LNCaP clone FGC (cell line): ENCODE results near the gene GABPA.

Source experiments
- DNase-seq: peaks from one replicate; pipeline ENCODE4 v3.0.0-alpha.2; 2011; ENCODE audit warnings: low read depth
- H3K4me3 ChIP-seq: 2 replicates; pipeline ENCODE4 v1.5.1; 2011; ENCODE audit warnings: mild to moderate bottlenecking, low read depth, low read length, control low read depth
- CTCF ChIP-seq: IDR thresholded peaks from 2 replicates; pipeline ENCODE4 v1.5.1; 2012; ENCODE audit warnings: mild to moderate bottlenecking; ENCODE audit not compliant: control insufficient read depth, insufficient read depth; ENCODE audit errors: extremely low read depth

The GABPA gene

GRCh38 chr21:25807191-25807590 lies 72.4 kb downstream of the GABPA start:
- TF ChIP-seq CTCF = no peak

GRCh38 chr21:25809013-25809412 lies 74.2 kb downstream of the GABPA start:
- TF ChIP-seq CTCF = no peak
- DNase-seq = no peak
- H3K4me3 ChIP-seq = no peak overlapping the region

More at GRCh38 chr21:25807191-25807590, 72.4 kb downstream of the GABPA start:
- DNase-seq = no peak
- no peak overlapping the region for H3K4me3 ChIP-seq

- H3K4me3 ChIP-seq = no peak overlapping the region
Observed at GRCh38 chr21:25811186-25811585, 76.4 kb downstream of the GABPA start.

GRCh38 chr21:25813917-25814316 lies 79.1 kb downstream of the GABPA start:
- no peak for DNase-seq
- H3K4me3 ChIP-seq = no peak overlapping the region
- no peak for TF ChIP-seq CTCF

More at GRCh38 chr21:25811186-25811585, 76.4 kb downstream of the GABPA start:
- no peak for TF ChIP-seq CTCF
- no peak for DNase-seq

- no peak for DNase-seq
- TF ChIP-seq CTCF = no peak
- no peak overlapping the region for H3K4me3 ChIP-seq
Observed at GRCh38 chr21:25818121-25818520, 83.3 kb downstream of the GABPA start.

GRCh38 chr21:25818551-25818950 lies 83.8 kb downstream of the GABPA start:
- H3K4me3 ChIP-seq = no peak overlapping the region

More at GRCh38 chr21:25818551-25818950, 83.8 kb downstream of the GABPA start:
- no peak for TF ChIP-seq CTCF
- DNase-seq = no peak
